ENCODE results near the gene TEX14. TPM values are rescaled to one million over a fixed set of nuclear protein-coding genes. Genes with fewer than 3 reads are reported as not detected.

TEX14 gene
- total and polyA plus RNA-seq, 2 donors (not counting 3 experiments of a cell fraction or from before 2014, with no cell fraction given): 0.10 TPM; not detected in 1

- Histone ChIP-seq H3K27me3 (ENCODE audit: control insufficient read depth in 2 of 2, insufficient read depth in 2 of 2, low read length in 2 of 2) (no peaks in the 10 kb centered on the region), H3K9ac (replicated peaks; ENCODE audit: extremely low read depth, insufficient read depth, low read length) (no peak overlapping the region), H3K4me1 (ENCODE audit: control insufficient read depth, extremely low read depth, insufficient read depth, low read length) (peaks cover 8% of the 10 kb centered on the region), H3K4me2 (ENCODE audit: insufficient read depth, low read length) (no peak overlapping the region), H3K27ac (ENCODE audit: insufficient read depth, low read depth, low read length) (no peak overlapping the region), H3K79me2 (ENCODE audit: control insufficient read depth, insufficient read depth, low read length) (no peaks in the 10 kb centered on the region), H3K9me3 (replicated peaks; ENCODE audit: control insufficient read depth, insufficient read depth, low read length) (no peaks in the 10 kb centered on the region), H3K4me3 (replicated peaks in 1 of 3; ENCODE audit: insufficient read depth in 1 of 3, low read depth in 1 of 3, low read length in 3 of 3) (no peak overlapping the region), H3K9me1 (replicated peaks; ENCODE audit: control insufficient read depth, extremely low read depth, insufficient read depth, low read length) (no peaks in the 10 kb centered on the region), H3K36me3 (ENCODE audit: control insufficient read depth in 2 of 2, extremely low read depth in 1 of 2, insufficient read depth in 2 of 2, low read length in 2 of 2) (no peaks in the 10 kb centered on the region), H2AFZ (ENCODE audit: low read depth, low read length) (no peak overlapping the region), H4K20me1 (replicated peaks; ENCODE audit: control insufficient read depth, extremely low read depth, insufficient read depth, low read length) (no peaks in the 10 kb centered on the region)
- no peak for DNase-seq (ENCODE audit: low read depth, low spot score)
- ChIA-PET POLR2A (interaction anchor here (3.1 kb wide), 1 partner anchor 38 kb away, joined by 13 read pairs; no protein-coding TSS in a partner anchor), CTCF (interaction anchor here (2.2 kb wide), 1 partner anchor 41 kb away, joined by 6 read pairs; no protein-coding TSS in a partner anchor)
- dilution Hi-C loops (cut with MboI; ENCODE audit: extremely low pct_ligation_motif_present, low sequenced_read_pairs): no loop called here
- no peak for TF ChIP-seq MYC (IDR thresholded peaks at IDR 0.05; ENCODE audit: low read depth, low read length)
- no peak for TF ChIP-seq MAX (IDR thresholded peaks at IDR 0.05; ENCODE audit: insufficient read depth, insufficient read length)
- no peak for TF ChIP-seq JUN (IDR thresholded peaks at IDR 0.05; ENCODE audit: borderline replicate concordance, insufficient read depth, insufficient read length, low read depth)
- no peak for TF ChIP-seq GATA2 (IDR thresholded peaks at IDR 0.05; ENCODE audit: insufficient read depth, insufficient read length, low read depth, low read length)
- TF ChIP-seq CTCF (IDR thresholded peaks at IDR 0.05; ENCODE audit: extremely low read depth in 1 of 2, insufficient read depth in 1 of 2, low read depth in 1 of 2, low read length in 2 of 2): no peak
- no peak for TF ChIP-seq POLR2AphosphoS5 (IDR thresholded peaks at IDR 0.05; ENCODE audit: insufficient read depth, low read depth, low read length)
- no peak for TF ChIP-seq FOS (IDR thresholded peaks at IDR 0.05; ENCODE audit: borderline replicate concordance, insufficient read depth, low read length)
- no peak for TF ChIP-seq EZH2 (IDR thresholded peaks at IDR 0.05; ENCODE audit: borderline replicate concordance, low read depth, low read length, severe bottlenecking)
- intact Hi-C loops (cut with micrococcal nuclease): no loop called here
- no TSS peak for BruUV-seq (replicated peaks)
- FAIRE-seq: no peak
Measured at GRCh38 chr17:58669853-58670252, 22.0 kb downstream of the TEX14 start.

All from endothelial cell of umbilical vein (primary cell).